ENCODE measurements around the gene KSR1.

KSR1 gene

DNA sequence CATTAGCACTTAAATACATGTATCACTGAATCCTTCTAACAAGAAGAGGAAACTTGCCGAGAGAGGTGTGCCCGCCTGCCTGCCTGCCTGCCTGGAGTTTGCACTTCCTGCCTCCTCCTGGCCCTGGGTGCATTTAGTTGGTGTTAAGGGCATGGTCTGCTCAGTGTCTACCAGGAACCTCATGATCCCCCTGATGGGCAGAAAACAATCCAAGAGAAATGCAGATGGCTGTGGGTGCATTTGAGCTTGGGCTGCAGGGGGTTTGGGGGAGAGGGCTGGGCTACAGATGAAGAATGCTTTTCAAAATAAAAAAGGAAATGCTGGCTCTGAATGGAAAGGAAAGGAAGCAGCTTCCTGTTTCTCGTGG, 10.1 kb downstream of the KSR1 start:
- H3K27ac ChIP-seq, result peak overlapping the region; percentile 73
- H3K4me1 ChIP-seq (ENCODE audit: control insufficient read depth in 1 of 2, insufficient read depth in 1 of 2, low read depth in 1 of 2, low read length in 1 of 2), result peaks cover 14 to 15% of the 10 kb centered on the region in 2 experiments
- H3K9me3 ChIP-seq, result no peaks in the 10 kb centered on the region
- H3K4me3 ChIP-seq (ENCODE audit: low read depth in 1 of 2, low read length in 1 of 2), result peak overlapping the region; percentile 3 to 31
- H3K27me3 ChIP-seq, result no peaks in the 10 kb centered on the region
- TF ChIP-seq, protein P1, sequence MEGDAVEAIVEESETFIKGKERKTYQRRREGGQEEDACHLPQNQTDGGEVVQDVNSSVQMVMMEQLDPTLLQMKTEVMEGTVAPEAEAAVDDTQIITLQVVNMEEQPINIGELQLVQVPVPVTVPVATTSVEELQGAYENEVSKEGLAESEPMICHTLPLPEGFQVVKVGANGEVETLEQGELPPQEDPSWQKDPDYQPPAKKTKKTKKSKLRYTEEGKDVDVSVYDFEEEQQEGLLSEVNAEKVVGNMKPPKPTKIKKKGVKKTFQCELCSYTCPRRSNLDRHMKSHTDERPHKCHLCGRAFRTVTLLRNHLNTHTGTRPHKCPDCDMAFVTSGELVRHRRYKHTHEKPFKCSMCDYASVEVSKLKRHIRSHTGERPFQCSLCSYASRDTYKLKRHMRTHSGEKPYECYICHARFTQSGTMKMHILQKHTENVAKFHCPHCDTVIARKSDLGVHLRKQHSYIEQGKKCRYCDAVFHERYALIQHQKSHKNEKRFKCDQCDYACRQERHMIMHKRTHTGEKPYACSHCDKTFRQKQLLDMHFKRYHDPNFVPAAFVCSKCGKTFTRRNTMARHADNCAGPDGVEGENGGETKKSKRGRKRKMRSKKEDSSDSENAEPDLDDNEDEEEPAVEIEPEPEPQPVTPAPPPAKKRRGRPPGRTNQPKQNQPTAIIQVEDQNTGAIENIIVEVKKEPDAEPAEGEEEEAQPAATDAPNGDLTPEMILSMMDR (IDR thresholded peaks at IDR 0.05), result no peak
- no peaks in the 10 kb centered on the region for H3K36me3 ChIP-seq

DNA sequence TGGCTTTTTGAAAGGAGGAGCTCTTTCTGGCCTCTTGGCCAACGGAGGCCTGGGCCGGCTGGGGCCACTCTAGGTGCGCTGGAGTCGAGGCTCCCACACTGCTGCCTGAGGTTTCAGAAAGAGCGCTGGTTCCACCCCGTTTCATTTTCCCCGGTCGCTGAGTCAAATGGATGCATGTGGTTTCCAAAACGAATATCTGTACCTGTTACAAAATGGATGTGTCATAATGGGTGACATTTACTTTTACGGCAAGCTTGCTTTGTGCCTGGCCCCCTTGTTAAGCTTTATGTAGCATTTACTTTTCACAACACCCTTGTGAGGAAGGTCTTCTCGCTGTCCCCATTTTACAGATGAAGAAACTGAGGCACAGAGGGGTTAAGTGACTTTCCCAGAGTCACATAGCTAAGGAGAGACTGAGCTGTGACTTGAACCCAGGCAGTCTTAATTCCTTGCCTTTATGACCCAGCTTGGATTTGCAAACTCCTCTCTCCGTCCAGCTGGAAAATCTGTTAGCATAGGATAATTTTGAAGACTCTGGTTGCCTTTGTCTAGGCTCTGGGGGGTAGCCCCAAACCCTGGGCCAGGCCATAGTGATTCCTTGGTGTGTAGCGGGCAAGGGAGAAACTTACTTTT, 10.6 kb downstream of the KSR1 start:
- peak overlapping the region; percentile 73 for H3K27ac ChIP-seq
- H3K27me3 ChIP-seq, result no peaks in the 10 kb centered on the region
- H3K9me3 ChIP-seq, result no peaks in the 10 kb centered on the region
- peak overlapping the region; percentile 3 to 31 for H3K4me3 ChIP-seq (ENCODE audit: low read depth in 1 of 2, low read length in 1 of 2)
- TF ChIP-seq, protein P1 (IDR thresholded peaks at IDR 0.05), result no peak
- no peaks in the 10 kb centered on the region for H3K36me3 ChIP-seq
- H3K4me1 ChIP-seq (ENCODE audit: control insufficient read depth in 1 of 2, insufficient read depth in 1 of 2, low read depth in 1 of 2, low read length in 1 of 2), result peaks cover 14 to 15% of the 10 kb centered on the region in 2 experiments

DNA sequence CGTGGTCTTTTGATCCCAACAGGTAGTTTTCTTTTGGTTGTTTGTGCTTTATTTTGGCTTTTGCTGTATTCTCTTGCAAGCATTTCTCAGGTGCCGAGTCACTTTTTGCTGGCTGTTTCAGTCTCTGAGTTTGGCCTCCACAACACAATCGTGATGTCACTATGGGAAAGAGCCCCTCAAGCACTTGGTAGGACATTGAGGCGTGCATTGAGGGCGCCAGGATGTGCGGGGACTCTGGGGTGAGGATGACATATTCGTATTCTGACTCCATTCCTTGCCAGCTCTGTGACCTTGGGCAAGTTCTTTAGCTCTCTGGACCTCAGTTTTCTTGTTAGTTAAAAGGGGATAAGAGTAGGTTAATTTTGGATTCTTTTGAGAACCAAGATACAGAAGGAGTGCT, 13.0 kb downstream of the KSR1 start:
- Histone ChIP-seq H3K36me3 (no peaks in the 10 kb centered on the region), H3K27ac (no peak overlapping the region), H3K9me3 (no peaks in the 10 kb centered on the region), H3K27me3 (no peaks in the 10 kb centered on the region), H3K4me1 (ENCODE audit: control insufficient read depth in 1 of 2, insufficient read depth in 1 of 2, low read depth in 1 of 2, low read length in 1 of 2) (peaks cover 26 to 27% of the 10 kb centered on the region in 2 experiments), H3K4me3 (ENCODE audit: low read depth in 1 of 2, low read length in 1 of 2) (no peak overlapping the region)
- TF ChIP-seq, protein P1 (IDR thresholded peaks at IDR 0.05), result no peak

DNA sequence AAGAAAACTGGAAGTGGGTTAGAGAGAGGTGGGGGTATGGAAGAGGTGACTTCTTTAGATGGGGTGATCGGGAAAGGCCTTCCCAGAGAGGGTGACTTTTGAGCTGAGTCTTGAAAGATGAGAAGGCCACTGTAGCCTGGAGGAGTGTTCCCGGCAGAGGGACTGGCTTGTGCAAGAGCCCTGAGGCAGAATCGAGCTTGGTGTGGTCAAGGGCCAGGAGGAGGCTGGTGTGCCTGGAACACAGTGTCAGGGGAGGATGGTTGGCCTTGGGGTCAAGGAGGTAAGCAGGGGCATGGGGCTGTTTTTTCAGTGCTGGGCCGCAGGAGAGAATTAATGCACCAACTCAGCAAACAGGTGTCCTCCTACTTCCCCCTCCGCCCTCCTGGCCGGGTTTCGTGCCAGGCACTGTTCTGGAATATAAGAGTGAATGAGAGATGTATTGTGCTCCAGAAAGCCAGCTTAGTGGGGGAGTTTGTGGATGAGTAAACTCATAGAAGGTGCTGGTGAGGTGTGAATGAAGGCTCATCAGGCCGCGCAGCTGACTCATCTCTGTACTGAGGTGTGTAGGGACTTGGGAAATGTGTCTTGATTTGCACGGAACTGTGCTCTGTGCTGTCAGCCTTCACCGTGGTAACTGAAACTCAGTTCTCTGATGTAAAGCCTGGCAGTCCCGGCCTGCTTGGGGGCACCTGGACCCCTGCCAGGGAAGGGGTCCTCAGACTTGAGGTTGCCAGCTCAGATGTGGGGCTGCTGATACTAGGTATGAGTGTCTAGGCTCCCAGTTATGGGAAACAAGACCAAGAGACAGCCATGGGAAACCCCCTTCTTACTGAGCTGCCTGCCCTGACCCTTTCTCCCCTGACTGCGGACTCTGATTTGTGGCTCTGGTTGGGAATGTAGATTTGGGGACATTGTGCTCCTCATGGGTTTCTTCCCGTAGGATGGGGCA, 15.3 kb downstream of the KSR1 start:
- H3K4me3 ChIP-seq (ENCODE audit: low read depth in 1 of 2, low read length in 1 of 2), result no peak overlapping the region
- no peaks in the 10 kb centered on the region for H3K36me3 ChIP-seq
- no peaks in the 10 kb centered on the region for H3K27me3 ChIP-seq
- TF ChIP-seq, protein P1 (IDR thresholded peaks at IDR 0.05), result no peak
- H3K9me3 ChIP-seq, result no peaks in the 10 kb centered on the region
- H3K27ac ChIP-seq, result no peak overlapping the region
- peaks cover 21 to 22% of the 10 kb centered on the region in 2 experiments for H3K4me1 ChIP-seq (ENCODE audit: control insufficient read depth in 1 of 2, insufficient read depth in 1 of 2, low read depth in 1 of 2, low read length in 1 of 2)

DNA sequence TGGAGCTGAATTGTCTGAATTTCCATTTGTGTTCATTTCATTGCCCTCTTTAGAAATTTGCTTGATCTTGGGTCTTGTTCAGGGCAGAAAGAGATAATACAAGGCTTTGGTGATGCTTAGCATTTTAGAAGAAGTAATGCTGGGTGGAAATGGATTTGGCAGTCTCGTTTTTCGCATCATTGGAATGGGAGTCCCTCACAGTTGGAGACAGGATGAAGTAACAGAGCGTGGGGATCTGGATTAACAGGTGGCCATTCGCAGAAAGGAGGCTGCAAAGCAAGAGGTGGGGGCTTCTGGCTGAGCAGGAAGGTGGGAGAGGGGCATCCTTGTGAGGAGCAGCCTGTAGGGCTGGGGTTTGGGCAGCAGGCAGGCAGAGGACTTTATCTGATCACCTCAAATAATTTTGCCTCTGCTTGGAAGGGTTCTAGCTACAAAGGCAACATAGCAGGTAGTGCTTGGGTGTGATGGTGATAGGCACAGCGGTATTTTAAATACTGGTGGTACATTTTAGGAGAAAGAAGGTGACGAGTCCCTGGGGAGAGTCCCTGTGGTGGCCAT, 17.0 kb downstream of the KSR1 start:
- peak overlapping the region; percentile 67 for H3K27ac ChIP-seq

More for the DNA sequence above, 17.0 kb downstream of the KSR1 start:
- Histone ChIP-seq H3K4me1 (ENCODE audit: control insufficient read depth in 1 of 2, insufficient read depth in 1 of 2, low read depth in 1 of 2, low read length in 1 of 2) (peaks cover 13% of the 10 kb centered on the region in 2 experiments), H3K9me3 (no peaks in the 10 kb centered on the region), H3K27me3 (no peaks in the 10 kb centered on the region), H3K36me3 (no peaks in the 10 kb centered on the region), H3K4me3 (ENCODE audit: low read depth in 1 of 2, low read length in 1 of 2) (peak overlapping the region in 1 of 2 experiments; percentile 47)
- TF ChIP-seq, protein P1 (IDR thresholded peaks at IDR 0.05), result no peak
